Thyroid gland (tissue), 4 donors: ENCODE data around the gene ATP1B2.

Source experiments
- POLR2A ChIP-seq, 2 donors: fragments of 450-650 bp; IDR thresholded peaks; one replicate each; pipeline ENCODE4 v1.6.1; 2017; ENCODE audit warnings: antibody characterized with exemption in 2 of 2, mild to moderate bottlenecking in 2 of 2, moderate library complexity in 1 of 2
- TF ChIP-seq, protein P1 (sequence below), 6 experiments: fragments of 200-600 bp in 3 of 6; fragments of 450-650 bp in 3 of 6; sonication (generic) in 3 of 6; IDR thresholded peaks; one replicate each; pipeline ENCODE4 v1.5.1; 2016 to 2019; ENCODE audit warnings: antibody characterized with exemption in 6 of 6, mild to moderate bottlenecking in 2 of 6, inconsistent platforms in 1 of 6, moderate library complexity in 1 of 6

GRCh38 chr17:7700510-7700909, 49.8 kb downstream of the ATP1B2 start:
- TF ChIP-seq, protein P1, sequence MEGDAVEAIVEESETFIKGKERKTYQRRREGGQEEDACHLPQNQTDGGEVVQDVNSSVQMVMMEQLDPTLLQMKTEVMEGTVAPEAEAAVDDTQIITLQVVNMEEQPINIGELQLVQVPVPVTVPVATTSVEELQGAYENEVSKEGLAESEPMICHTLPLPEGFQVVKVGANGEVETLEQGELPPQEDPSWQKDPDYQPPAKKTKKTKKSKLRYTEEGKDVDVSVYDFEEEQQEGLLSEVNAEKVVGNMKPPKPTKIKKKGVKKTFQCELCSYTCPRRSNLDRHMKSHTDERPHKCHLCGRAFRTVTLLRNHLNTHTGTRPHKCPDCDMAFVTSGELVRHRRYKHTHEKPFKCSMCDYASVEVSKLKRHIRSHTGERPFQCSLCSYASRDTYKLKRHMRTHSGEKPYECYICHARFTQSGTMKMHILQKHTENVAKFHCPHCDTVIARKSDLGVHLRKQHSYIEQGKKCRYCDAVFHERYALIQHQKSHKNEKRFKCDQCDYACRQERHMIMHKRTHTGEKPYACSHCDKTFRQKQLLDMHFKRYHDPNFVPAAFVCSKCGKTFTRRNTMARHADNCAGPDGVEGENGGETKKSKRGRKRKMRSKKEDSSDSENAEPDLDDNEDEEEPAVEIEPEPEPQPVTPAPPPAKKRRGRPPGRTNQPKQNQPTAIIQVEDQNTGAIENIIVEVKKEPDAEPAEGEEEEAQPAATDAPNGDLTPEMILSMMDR (IDR thresholded peaks at IDR 0.05): no peak
- TF ChIP-seq POLR2A (IDR thresholded peaks at IDR 0.05): no peak
